Inflammatory macrophage treated with lipopolysaccharide for 4 hours (primary cell): ENCODE measurements around the gene B4GALT6.
A peak's percentile ranks its signal among the peaks of the same experiment; 100 is the strongest.

ENCODE experiments used
- DNase-seq: peaks from one replicate; pipeline ENCODE4 v3.0.0-alpha.2; 2020

The B4GALT6 gene

DNA sequence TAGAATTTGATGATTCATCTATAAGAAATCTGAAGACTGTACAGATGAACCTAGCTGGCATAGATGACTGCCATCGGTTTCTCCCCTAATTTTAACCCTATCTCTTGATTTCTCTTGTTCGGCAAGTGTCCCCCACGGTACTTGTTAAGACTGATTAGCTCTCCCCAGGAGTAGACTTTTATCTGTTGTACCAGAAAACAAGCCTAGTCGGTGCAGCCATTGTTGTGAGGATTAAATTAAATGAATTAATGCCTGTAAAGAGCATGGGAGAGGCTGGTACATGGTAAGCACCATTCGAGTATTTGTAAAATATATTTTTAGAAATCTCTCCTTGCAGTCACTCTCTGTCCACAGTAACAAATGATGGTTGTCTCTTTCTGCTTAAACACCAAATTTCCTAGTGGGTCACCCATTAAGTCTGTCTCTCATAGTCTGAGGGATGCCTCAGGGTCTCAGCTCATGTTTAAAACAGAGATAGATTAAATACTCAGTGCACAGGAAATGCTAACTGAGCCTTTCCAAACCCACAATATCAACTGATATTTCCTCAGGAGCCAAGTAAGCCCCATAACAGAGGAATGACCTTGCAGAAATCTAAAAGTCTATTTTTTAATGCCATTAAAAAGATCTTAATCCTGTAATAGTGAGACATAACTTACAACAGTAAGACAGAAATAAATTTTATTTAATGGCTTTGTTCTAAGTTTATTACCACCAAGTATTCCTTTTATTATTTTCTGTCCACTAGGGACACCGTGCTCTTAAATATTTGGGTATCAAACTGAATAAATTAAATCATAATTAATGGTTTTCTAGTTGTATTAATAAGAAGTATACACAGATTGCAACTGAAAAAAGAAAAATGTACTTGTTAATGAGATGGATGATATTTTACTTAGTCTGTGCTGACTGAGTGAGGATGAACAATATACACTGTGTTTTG, 2.9 kb upstream of the B4GALT6 start:
- DNase-seq = no peak

DNA sequence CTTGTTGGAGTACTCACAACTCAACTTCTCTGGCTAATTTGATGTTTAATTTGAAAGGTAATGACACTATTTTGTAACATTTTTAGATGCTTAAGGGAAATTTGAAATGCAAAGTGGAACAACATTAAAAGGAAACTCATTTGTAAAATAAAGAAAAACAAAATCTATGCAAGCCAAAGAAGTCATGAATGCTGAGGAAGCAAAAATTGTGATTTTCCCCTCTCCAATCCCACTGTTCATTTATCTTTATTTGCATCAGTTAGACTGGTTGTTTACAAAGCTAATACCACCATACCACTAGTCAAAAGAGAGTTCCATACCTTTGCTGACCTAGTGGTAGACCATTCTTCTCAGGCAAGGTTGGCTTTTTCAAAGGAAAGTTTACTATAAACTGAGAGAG, 2.2 kb upstream of the B4GALT6 start:
- no peak for DNase-seq

DNA sequence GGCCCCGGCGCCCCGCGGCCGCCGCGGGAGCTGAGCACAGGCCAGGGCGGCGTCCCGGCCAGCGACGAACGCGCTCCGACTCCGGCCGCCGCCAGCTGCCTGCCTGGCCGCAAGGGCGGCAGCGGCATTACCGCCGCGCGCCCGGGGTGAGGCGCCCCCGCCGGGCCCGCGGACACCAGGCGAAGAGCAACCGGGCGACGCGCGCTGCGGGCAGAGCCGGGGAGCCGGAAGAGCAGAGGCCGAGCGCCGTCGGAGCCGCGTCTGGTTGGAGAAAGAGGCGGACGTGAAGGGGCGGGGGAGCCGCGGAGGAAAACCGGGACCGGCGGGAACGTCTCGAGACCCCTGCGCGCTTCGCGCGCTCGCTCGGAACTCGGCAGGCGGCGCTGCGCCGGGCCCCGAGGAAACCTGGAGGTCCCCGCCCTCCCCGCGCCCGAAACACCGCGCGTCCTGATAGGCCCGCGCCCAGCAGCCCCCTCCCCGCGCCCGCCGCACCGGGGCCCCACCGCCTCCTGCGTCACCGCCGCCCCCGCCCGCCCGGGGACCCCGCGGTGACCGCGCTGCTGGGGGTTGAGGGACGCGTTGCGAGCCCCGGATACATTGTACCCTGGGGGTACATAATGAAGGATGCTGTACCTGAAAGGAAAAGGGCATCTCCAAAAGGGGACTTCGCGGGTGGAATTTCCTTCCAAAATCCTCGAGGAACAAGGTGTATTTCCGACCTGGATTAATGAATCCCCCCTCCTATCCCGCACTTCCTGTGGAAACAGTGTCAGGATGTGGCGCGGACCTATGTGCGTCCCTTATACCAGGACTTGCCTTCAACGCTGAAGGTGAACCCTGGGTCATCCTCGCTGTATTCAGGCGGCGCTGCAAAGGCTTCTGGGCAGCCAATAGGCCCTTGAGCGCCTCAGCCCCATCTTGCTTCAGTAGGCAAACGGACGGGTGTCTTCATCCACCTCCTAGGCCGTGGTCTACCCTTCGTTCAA, 1.0 kb upstream of the B4GALT6 start:
- peak; percentile 82 for DNase-seq

DNA sequence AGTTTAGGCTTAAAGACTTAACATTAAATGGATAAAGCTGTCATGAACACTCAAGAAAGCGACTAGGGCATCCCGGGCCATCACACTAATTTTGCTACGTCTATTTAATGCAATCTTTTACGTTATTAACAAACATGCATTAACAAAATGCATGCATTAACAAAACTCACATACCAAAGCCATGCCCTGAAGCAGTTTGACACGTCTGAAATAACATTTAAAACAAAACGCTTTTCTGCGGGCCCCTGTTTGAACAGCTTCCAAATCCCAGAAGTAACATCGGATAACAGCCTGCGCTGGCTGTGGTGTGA, 458 bp downstream of the B4GALT6 start:
- no peak for DNase-seq

DNA sequence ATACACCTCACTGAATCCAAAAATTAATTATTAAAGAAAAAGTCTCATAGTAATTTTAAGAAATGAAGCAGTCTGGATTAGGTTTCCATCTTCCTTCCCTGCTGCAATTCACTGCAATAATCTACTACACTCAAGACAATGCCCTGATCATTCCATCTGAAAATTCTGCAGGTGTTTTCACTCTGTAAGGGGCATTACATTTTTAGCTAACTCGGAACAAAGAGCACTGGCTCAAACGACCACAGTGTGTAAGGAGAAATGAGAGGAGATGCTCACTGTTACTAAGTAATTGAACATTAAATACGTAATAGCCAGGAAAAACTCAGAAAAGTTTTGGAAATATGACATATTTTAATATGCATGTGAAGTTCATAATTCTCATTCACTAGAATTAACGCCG, 1.3 kb downstream of the B4GALT6 start:
- DNase-seq = no peak

DNA sequence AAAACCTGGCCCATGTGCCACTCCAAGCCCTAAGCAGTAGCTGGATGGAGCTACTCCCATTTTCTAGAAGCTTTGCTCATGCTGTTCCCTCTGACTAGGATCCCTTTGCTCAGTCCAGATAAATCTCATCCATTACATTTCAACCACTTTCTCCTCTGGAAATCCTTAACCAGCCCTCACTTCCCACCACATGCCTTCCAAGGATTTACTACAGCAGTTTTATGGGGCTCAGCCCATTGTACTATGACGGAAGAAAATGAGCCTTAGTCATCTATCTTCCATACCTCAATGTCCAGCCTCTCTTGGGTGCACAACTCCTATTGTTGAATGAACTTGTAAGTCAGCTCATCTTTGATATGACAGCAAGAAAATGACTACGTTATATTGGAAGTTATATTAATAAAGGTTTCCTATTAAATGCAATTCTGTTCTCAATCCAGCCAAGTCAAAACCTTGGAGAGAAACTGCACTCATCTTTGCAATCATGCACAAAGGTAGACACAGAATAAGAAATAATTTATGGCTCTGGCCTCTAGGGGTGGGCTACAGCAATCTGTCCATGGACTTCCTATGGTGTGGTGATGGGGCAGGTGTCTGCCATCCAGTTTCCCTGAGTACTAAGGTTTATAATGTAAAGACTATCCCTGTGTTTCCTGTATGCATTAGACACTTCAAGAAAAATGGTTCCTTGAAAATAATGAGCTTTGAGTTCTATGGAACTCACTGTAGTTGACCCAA, 3.4 kb downstream of the B4GALT6 start:
- peak; percentile 8 for DNase-seq

DNA sequence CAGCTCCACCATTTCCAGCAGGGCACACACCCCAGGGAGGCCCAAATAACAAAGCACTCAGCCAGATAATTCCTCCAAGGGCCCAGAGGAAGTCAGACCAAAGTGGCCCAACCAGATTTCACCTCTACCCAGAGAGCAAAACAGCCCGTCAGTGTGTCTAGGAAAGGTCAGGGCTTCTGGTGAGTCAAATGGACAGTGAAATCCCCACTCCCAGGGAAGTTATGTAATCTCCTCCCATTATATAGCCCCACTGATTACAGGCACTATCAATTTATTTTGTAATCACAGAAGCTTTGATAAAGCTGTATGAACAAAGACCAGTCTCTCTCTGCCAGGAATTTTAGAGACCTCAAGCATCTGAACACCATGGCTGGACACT, 4.0 kb downstream of the B4GALT6 start:
- peak; percentile 53 for DNase-seq

DNA sequence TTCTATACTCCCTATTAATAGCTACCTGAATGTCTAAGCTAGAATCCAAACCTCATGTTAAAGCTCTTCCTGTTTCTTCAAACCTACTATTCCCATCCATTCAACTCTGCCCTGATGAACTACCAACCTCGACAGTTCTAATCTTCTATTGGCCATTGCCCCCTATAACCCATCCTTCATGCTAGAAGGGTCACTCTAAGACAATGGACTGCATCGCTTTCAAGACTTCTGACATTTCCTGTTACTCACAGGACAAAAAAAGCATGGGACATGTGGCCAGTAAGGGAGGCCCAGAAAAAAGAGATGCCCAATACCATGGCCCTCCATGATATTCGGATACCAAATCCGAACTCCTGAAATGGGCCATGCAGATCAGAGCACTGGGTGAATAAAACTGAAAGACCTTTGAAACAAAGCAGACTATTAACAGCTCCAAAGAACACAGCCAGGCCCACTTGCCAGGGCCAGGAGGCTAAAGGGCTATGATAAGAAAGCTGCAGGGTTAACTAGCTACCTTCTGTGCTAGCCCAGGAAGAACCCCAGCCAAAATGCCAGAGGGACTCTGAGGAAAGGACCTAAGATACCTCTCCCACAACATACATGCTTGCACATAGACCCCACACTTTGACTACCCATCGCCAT, 4.5 kb downstream of the B4GALT6 start:
- no peak for DNase-seq

DNA sequence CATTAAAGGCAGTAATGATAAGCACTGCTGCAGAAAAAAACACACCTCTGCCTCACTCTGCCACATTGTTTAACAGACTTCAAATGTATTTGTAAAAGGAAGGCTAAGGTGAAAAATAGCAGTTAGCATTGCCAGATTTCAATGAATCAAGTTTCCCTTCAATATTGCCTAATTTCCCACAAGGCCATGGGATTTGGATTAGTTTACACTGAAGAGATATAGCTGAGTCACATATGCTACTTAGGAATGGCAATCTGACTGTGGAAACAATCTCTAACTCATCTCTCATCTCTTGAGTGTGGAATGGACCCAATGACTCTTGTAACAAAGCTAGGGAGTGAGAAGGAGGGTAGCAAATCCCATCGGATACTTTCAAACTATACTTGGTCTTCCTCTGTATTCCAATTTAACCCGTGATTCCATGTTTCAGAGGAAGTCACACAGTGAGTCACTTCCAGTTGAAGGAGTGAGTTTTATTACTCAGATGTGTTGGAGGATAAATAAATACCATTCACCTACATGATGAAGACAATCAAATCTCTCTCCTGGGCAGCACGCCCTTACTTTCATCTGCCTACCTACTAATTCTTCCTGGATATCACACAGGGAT, 5.1 kb downstream of the B4GALT6 start:
- DNase-seq = peak; percentile 35

DNA sequence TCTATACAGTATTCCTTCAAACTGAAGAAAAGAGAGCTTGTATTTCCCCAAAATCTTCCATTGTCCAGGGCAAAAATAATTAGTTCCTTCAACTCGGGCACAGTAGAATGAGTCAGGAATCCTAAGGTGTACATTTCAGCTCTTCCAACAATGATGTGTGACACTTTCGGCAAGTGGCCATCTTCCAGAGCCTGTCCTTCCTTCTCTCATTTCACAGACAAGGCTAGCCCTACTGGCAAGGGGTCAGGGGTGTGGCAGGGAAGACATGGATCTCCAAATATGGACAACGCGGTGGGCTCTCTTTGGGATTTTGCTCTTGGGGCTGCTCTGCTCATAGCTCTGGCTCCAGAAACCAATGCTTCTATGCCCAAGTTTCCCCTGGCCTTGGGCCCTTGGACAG, 6.0 kb downstream of the B4GALT6 start:
- DNase-seq = no peak

DNA sequence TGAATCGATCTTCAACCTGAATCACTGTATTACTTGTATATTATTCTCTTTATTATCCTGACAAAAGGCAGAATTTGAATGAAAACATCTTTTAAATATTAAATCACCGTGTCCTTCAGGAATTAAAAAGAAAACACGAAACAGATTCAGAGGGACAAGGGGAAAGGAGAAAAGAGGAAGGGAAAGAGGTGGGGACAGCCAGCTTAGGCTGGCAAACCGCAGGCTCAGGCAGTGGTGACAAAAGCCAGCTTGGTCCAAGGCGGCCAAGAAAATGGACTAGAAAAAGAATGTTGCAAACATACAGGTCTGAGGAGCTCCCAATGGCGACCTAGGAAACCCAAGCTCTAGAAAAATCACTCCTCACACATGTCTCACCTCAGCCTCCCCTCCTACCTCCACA, 6.8 kb downstream of the B4GALT6 start:
- DNase-seq = peak; percentile 48

DNA sequence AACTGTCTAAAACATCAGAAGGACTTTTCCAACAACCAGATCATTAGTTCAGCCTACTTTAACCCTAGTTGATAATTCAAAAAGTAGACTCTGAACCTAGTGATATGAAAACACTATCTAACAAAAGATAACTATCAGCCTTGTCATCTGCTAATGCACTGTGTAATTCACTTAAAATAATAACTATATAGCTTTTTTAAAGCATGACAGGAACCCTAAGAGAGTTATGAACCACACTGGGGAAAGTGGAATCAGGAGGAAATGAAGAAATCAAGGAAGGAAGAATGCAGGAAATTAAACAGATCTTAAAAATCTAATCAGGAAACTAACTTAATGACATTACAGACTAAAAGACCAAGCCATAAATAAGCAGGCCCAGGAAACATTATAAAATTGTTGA, 9.0 kb downstream of the B4GALT6 start:
- no peak for DNase-seq

DNA sequence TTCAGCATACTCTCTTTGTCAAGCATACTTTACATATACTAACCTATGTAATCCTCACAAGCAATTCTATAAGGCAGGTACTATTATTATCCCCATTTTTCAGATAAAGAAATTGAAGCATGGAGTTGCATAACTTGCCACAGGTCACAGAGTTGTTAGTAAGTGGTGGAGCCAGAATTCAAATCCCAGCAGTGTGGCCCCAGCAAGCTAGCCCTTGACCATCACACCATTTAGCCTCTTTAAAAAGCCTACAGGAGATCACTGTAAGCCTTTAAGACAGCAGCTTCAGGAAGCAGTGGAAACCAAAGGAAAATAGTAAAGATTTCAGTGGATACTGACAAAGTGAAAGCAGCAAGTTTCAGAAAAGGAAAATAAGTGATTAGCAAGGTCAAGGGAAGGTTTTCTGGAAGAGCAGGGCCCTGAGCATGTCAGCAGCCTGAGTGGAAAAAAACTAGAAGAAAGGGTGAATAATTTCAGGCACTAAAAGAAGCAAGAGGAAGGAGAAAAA, 11.7 kb downstream of the B4GALT6 start:
- no peak for DNase-seq

DNA sequence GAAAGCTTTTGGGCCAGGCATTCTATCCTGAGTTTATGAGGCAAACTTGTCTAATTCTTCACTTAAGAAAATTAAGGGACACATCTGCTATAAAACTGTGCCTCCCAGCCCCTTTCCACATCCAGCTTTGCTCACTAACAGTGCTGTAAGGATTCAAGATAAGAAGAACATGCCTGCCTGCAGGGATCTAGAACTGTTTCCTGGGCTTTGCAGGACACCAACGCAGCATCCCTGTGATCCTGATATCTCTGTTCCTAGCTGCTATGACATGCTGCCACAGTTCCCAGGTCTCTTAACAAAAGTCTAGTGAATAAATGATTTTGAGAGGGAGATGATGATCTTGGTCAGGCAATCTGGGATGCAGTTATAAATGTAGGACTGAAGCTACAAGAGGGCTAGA, 12.4 kb downstream of the B4GALT6 start:
- no peak for DNase-seq

DNA sequence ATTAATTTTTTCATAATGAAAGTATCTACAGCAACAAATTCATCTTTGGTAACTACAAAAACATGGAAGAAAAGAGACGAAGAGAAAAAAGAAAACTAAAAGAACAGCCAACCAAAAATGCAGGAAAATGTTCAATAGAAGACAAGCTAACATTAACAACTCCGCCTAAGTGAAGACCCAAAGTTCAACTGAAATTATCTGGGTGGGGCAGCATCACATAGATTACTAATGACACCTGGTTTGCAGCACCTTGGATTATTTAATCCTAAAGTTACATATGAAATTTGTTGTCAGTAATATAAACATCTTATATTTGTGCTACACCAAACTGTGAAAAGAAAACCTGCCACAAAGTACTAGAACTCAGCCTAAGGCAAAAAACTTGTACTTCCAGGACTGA, 14.8 kb downstream of the B4GALT6 start:
- no peak for DNase-seq

DNA sequence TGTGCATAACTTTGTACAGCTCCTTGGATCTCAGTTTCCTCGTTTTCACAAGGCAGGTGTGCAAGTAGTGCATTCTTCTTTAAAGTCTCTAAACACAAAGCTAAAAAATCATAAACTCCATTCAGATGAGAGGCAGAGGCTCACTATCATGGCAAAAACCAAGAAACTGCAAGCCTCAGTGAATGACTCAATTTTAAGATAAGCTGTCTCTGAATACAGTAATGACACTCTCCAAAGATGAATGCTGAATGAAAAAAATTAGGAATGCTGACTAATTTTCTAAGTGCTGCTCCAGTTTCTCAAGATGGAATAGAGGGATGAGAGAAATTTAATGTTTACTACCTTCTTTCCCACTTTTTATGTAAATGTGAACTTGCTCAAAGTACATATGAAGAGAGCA, 17.2 kb downstream of the B4GALT6 start:
- no peak for DNase-seq

DNA sequence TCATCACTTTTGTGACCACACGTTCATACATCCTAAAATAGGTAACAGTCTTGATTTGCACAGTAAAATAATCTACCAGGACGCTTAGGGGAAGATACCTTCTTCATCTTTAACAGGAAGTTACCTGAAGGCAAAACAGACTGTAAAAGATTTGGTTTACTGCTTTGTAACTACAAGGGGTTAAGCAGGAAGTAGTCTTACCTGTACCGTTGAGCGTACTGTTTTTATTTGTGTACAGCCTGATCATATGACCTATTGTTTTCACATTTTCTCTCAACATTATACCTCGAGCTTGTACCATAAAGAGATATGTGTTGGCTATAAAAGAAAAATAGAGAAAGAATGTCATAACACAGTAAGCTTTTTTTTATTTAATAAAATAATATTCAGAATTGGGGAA, 18.3 kb downstream of the B4GALT6 start:
- DNase-seq = no peak

DNA sequence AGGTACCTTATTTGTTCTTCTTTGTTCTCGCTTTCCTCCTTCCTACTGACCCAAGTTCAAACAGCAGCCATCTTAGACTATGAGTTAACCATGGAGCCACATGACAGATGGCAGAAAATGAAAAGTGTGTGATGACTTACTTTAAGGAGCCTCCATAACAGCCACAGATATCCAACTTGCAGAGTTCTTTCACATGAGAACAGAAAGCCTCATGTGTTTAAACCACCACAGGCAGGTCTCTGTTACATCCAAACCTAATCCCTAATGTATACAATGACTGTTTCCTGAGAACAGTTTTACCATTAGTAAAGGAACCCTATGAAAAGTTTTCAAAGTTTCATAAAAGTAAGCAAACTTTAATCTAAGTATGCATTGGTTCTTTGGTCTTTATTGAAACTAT, 20.3 kb downstream of the B4GALT6 start:
- no peak for DNase-seq

DNA sequence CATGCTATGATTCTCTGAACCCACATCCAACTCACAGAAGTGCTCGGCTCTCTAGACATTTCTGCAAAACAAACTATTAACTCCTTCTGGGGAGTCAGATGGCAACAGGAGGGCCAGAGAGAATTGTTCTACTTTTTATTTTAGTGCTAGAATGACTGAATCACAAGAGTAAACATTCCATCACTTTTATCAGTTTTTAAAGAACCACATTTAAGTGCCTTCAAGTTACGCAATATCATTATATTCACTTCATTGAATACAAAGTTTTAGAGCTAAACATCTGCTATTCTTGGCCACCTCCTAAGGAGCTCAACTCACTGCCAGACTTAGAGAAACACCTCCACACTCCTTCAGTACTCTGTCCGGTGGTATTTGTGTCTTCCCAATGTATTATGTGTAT, 22.4 kb downstream of the B4GALT6 start:
- no peak for DNase-seq

DNA sequence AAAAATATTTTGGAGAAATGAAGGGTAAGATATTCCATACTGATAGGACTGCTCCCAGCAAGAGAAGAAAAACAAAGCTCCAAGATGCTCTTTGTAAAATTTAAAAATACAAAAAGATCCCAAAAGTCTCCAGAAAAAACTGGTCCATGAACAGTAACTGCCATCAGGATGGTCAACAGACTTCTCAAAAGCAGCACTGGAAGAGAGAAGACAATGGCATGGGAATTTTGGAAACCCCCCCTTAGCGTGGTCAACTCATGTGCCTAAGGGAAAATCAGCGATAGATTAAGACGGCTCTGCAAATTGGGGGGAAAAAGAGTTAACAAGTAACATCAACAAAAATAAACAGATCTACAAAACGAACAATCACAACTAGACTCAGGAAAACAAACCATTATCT, 23.6 kb downstream of the B4GALT6 start:
- no peak for DNase-seq

DNA sequence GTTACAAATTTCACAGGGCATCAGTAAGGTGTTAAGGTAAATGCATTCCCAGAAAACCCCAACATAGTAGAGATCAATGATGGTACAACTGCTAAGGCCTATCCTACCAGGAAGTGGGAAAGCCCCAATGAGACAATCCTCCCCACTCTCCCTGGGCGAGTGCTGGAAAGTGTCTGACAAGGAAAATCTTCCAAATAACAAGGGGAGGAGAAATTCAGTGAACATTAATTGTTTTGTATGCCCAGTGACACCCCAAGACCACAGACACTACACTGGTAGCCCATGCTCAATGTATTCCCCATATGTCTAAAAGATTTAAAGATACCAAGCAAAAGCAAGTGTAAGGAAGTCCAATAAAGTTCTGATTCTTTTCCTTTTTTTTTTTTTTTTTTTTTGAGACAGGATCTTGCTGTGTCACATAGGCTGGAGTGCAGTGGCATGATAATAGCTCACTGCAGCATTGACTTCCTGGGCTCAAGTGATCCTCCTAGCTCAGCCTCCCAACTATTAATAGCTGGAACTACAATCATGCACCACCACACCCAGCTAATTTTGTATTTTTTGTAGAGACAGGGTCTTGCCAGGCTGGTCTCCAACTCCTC, 24.7 kb downstream of the B4GALT6 start:
- DNase-seq = peak; percentile 44
